GM12878 (cell line): Measurements from ENCODE around the gene SMIM7. TPM values are rescaled to one million over a fixed set of nuclear protein-coding genes. Genes with fewer than 3 reads are reported as not detected.

Source experiments
- BMI1 ChIP-seq: fragments of 450-650 bp; IDR thresholded peaks from 2 replicates; pipeline ENCODE4 v1.6.1; 2016; ENCODE audit warnings: mild to moderate bottlenecking, moderate library complexity, borderline replicate concordance
- MTA2 ChIP-seq: fragments of 450-650 bp; IDR thresholded peaks from 2 replicates; pipeline ENCODE4 v1.6.1; 2016; ENCODE audit warnings: low read depth, mild to moderate bottlenecking, moderate library complexity
- MTA3 ChIP-seq: IDR thresholded peaks from 2 replicates; pipeline ENCODE4 v1.6.1; 2012; ENCODE audit warnings: low read length, inconsistent platforms, borderline replicate concordance
- NFIC ChIP-seq: IDR thresholded peaks from 2 replicates; pipeline ENCODE4 v1.6.1; 2012; ENCODE audit warnings: low read depth, mild to moderate bottlenecking, inconsistent platforms, low read length, moderate library complexity
- NR2C1 ChIP-seq: fragments of 450-650 bp; IDR thresholded peaks from 2 replicates; pipeline ENCODE4 v1.6.1; 2017; ENCODE audit warnings: antibody characterized with exemption, mild to moderate bottlenecking, moderate library complexity
- NR2F1 ChIP-seq: fragments of 450-650 bp; conservative IDR thresholded peaks from 2 replicates; pipeline ENCODE4 v1.6.1; 2017; ENCODE audit warnings: mild to moderate bottlenecking
- STAT3 ChIP-seq: IDR thresholded peaks from 2 replicates; pipeline ENCODE4 v1.6.1; 2011; ENCODE audit warnings: low read depth, low read length, improper control_type of control experiment
- ZNF24 ChIP-seq: fragments of 450-650 bp; IDR thresholded peaks from 2 replicates; pipeline ENCODE4 v1.6.1; 2017; ENCODE audit warnings: antibody characterized with exemption, mild to moderate bottlenecking
- polyA plus RNA-seq, 11 experiments: library from polyadenylated mRNA; depleted of rRNA in 4 of 11; unstranded in 6 of 11; stranded (reverse) in 5 of 11; fragments of >200 nt; fragmentation: Nextera tagmentation in 4 of 11; fragmentation: Illumina TruSeq in 1 of 11; extraction: Ambion mirVana in 4 of 11; extraction: Trizol in 1 of 11; gene quantifications; 1 replicate in 1 of 11; 2 replicates in 10 of 11; pipeline versions ENCODE4 v1.2.1 to v1.2.3, GENCODE V29; 2011 to 2016; ENCODE audit warnings: inconsistent platforms in 2 of 11, missing spikeins in 2 of 11, low read depth in 1 of 11
- total RNA-seq, 4 experiments: library from RNA; depleted of rRNA in 3 of 4; stranded (reverse); fragments of >200 nt in 3 of 4; fragmentation: Illumina TruSeq in 1 of 4; extraction: Trizol in 1 of 4; gene quantifications; 2 replicates each; pipeline versions ENCODE4 v1.2.1 to v1.2.3, GENCODE V29; 2013 to 2021
- TF ChIP-seq, protein P1 (sequence below): fragments of 450-650 bp; IDR thresholded peaks from 2 replicates; pipeline ENCODE4 v1.6.1; 2018; ENCODE audit warnings: borderline replicate concordance, mild to moderate bottlenecking; ENCODE audit not compliant: partially characterized antibody
- TF ChIP-seq, protein P2 (sequence below): fragments of 450-650 bp; IDR thresholded peaks from 2 replicates; pipeline ENCODE4 v1.6.1; 2017; ENCODE audit warnings: borderline replicate concordance
- TF ChIP-seq, protein P3 (sequence below): fragments of 450-650 bp; IDR thresholded peaks from 2 replicates; pipeline ENCODE4 v1.6.1; 2016; ENCODE audit warnings: mild to moderate bottlenecking
- TF ChIP-seq, protein P4 (sequence below): fragments of 450-650 bp; formaldehyde crosslinking; IDR thresholded peaks from 2 replicates; pipeline ENCODE4 v1.4.0; 2022; ENCODE audit warnings: mild to moderate bottlenecking, moderate library complexity

The SMIM7 gene
- total and polyA plus RNA-seq, 10 of the 15 experiments (the other 5 are each of a cell fraction or from before 2014, with no cell fraction given) = 45.7 to 170 (median 70.8) TPM

DNA sequence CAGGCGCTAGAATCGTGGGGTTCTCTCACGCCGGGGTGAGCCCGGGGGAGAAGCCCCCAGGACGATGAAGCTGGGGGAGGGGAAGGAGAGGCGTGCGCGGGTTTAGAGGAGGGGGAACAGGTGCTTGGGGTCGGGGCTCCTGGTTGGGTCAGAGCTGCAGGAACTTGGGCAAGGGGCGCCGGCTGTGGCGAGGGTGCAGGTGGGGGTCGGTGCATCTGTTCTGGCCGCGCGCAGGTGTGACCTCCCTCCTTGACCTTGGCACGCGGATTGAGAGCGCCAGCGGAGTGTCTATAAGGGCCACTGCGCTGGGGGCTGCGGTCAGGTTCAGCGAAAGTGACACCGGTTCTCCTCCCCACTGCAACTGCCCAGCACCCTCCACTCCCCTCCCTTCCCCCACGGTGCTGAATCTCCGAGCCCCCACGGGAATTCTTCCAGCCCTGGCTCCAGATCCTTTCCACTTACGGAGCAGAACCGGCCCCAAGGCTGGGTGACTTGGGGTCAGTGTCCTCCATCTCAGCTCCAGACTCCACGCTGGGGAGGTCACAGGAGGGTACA is 1.6 kb upstream of the SMIM7 start (continued):
- TF ChIP-seq, protein P1, sequence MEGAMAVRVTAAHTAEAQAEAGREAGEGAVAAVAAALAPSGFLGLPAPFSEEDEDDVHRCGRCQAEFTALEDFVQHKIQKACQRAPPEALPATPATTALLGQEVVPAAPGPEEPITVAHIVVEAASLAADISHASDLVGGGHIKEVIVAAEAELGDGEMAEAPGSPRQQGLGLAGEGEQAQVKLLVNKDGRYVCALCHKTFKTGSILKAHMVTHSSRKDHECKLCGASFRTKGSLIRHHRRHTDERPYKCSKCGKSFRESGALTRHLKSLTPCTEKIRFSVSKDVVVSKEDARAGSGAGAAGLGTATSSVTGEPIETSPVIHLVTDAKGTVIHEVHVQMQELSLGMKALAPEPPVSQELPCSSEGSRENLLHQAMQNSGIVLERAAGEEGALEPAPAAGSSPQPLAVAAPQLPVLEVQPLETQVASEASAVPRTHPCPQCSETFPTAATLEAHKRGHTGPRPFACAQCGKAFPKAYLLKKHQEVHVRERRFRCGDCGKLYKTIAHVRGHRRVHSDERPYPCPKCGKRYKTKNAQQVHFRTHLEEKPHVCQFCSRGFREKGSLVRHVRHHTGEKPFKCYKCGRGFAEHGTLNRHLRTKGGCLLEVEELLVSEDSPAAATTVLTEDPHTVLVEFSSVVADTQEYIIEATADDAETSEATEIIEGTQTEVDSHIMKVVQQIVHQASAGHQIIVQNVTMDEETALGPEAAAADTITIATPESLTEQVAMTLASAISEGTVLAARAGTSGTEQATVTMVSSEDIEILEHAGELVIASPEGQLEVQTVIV = no peak
- TF ChIP-seq, protein P2, sequence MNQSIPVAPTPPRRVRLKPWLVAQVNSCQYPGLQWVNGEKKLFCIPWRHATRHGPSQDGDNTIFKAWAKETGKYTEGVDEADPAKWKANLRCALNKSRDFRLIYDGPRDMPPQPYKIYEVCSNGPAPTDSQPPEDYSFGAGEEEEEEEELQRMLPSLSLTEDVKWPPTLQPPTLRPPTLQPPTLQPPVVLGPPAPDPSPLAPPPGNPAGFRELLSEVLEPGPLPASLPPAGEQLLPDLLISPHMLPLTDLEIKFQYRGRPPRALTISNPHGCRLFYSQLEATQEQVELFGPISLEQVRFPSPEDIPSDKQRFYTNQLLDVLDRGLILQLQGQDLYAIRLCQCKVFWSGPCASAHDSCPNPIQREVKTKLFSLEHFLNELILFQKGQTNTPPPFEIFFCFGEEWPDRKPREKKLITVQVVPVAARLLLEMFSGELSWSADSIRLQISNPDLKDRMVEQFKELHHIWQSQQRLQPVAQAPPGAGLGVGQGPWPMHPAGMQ = no peak
- TF ChIP-seq STAT3 (no peak), NR2F1 (peak; percentile 97), MTA3 (no peak), NR2C1 (no peak), BMI1 (no peak), MTA2 (peak; percentile 44; the same call in 1 of the 2 replicates), NFIC (no peak), ZNF24 (no peak)
- TF ChIP-seq, protein P3, sequence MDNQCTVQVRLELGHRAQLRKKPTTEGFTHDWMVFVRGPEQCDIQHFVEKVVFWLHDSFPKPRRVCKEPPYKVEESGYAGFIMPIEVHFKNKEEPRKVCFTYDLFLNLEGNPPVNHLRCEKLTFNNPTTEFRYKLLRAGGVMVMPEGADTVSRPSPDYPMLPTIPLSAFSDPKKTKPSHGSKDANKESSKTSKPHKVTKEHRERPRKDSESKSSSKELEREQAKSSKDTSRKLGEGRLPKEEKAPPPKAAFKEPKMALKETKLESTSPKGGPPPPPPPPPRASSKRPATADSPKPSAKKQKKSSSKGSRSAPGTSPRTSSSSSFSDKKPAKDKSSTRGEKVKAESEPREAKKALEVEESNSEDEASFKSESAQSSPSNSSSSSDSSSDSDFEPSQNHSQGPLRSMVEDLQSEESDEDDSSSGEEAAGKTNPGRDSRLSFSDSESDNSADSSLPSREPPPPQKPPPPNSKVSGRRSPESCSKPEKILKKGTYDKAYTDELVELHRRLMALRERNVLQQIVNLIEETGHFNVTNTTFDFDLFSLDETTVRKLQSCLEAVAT = 0 out of 2 replicates have a peak, but pooled peaks have one; percentile 36
- TF ChIP-seq, protein P4, sequence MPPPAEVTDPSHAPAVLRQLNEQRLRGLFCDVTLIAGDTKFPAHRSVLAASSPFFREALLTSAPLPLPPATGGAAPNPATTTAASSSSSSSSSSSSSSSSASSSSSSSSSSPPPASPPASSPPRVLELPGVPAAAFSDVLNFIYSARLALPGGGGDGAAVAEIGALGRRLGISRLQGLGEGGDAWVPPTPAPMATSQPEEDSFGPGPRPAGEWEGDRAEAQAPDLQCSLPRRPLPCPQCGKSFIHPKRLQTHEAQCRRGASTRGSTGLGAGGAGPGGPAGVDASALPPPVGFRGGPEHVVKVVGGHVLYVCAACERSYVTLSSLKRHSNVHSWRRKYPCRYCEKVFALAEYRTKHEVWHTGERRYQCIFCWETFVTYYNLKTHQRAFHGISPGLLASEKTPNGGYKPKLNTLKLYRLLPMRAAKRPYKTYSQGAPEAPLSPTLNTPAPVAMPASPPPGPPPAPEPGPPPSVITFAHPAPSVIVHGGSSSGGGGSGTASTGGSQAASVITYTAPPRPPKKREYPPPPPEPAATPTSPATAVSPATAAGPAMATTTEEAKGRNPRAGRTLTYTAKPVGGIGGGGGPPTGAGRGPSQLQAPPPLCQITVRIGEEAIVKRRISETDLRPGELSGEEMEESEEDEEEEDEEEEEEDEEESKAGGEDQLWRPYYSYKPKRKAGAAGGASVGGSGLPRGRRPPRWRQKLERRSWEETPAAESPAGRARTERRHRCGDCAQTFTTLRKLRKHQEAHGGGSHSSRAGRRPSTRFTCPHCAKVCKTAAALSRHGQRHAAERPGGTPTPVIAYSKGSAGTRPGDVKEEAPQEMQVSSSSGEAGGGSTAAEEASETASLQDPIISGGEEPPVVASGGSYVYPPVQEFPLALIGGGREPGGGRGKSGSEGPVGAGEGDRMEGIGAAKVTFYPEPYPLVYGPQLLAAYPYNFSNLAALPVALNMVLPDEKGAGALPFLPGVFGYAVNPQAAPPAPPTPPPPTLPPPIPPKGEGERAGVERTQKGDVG (CRISPR knock-in tag) = no peak
